SK-N-SH treated with all-trans-retinoic acid at 6 μM for 48 hours (cell line): ENCODE results near the gene TET3.

Source experiments
- ARNTL ChIP-seq: fragments of 450-650 bp; formaldehyde crosslinking; IDR thresholded peaks from 2 replicates; pipeline ENCODE4 v1.5.0; 2020; ENCODE audit warnings: low read depth, mild to moderate bottlenecking, moderate library complexity, borderline replicate concordance
- CSRNP3 ChIP-seq: fragments of 250-450 bp; sonication (Bioruptor Pico); IDR thresholded peaks from 2 replicates; pipeline ENCODE4 v1.5.1; 2021; ENCODE audit warnings: mild to moderate bottlenecking, moderate library complexity
- PATZ1 ChIP-seq: fragments of 250-450 bp; sonication (Bioruptor Pico); IDR thresholded peaks from 2 replicates; pipeline ENCODE4 v1.8.0; 2020; ENCODE audit warnings: mild to moderate bottlenecking, moderate library complexity, borderline replicate concordance
- TCF4 ChIP-seq: fragments of 250-450 bp; sonication (Bioruptor Pico); IDR thresholded peaks from 2 replicates; pipeline ENCODE4 v1.8.0; 2021; ENCODE audit warnings: mild to moderate bottlenecking, moderate library complexity, borderline replicate concordance

- TF ChIP-seq PATZ1 (CRISPR knock-in tag): no peak
- no peak for TF ChIP-seq ARNTL (CRISPR knock-in tag)
- no peak for TF ChIP-seq CSRNP3
- TF ChIP-seq TCF4 (CRISPR knock-in tag): no peak
These were observed 47.2 kb downstream of the TET3 start for GRCh38 chr2:74031959-74032287.
